HG03378 (cell line): Measurements from ENCODE around the gene SLC15A5.

Experiments used
- ATAC-seq: cut with Tn5 transposase; IDR thresholded peaks from one replicate; pipeline ENCODE4 v1.9.1; 2021; ENCODE audit warnings: mild to moderate bottlenecking, moderate library complexity; ENCODE audit not compliant: unreplicated experiment

Gene SLC15A5

DNA sequence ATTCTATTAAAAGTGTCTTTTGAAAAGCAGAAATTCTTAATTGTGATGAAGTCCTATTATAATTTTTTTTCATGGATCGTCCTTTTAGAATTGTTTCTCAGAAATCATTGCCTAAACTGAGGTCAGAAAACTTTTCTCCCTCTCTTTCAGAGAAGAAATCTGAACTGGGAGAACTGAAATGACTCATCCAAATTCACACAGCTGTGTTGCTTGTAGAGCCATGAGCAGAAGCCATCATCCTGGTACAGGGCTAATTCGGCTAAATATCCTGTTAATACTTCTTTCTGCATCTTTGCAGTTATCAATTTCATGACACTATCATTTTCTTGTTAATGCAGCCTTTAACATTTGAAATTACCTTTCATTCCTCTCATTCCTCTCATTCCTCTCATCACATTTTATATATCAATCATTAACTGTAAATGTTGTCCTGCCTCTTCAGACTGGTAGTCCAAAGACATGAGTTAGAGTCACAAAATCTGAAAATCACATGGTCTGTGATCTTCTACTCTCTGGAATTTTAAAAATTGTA lies 15.5 kb downstream of the SLC15A5 start:
- ATAC-seq: no peak

DNA sequence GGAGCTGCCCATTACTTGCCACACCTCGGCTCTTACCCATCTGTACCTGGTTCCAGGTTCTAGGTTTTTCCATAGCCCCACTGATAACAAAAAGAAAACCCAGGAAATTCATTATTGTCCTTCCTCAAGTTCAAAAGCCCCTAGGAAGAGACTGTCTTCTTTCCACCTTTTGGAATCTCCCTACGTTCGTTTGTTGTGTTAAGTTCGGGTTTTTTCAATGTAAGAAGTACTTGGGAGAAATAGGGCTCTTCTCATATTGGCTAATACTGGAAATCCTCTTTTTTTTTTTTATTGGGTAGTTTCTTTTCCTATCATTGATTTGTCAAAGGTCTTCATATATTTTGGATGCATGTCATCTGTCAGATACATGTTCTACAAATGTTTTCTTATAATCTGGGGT lies 17.3 kb downstream of the SLC15A5 start:
- no peak for ATAC-seq

DNA sequence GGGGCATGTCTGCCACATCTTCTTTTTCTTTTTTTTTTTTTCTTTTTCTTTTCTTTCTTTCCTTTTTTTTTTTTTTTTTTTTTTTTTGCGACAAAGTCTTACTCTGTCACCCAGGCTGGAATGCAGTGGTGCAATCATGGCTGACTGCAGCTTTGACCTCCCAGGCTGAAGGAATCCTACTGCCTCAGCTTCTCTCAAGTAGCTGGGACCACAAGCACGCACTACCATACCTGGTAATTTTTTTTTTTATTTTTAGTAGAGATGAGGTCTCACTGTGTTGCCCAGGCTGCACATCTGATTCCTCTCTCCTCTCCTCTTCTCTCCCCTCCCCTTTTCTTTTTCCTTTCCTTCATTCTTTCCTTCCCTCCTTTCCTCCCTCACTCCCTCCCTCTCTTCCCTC lies 18.5 kb downstream of the SLC15A5 start:
- no peak for ATAC-seq

DNA sequence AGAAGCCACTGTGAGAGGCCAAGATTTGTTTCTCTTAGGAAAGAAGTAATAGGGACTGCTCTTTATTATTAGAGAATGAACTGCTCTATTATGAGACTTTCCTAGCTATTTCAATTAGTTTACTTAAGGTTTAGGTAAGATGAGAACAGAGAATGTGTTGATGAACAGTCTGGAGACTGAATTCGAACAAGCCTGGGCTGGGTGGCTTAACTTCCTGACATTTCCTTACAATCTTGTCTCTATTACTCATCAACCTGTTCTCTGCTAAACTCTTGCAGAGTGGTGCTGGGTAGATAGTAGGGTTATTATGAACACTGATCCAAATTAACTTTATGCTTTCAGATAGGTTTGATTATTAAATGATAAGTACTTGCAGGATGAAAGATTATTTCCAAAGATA lies 31.2 kb downstream of the SLC15A5 start:
- ATAC-seq: no peak

DNA sequence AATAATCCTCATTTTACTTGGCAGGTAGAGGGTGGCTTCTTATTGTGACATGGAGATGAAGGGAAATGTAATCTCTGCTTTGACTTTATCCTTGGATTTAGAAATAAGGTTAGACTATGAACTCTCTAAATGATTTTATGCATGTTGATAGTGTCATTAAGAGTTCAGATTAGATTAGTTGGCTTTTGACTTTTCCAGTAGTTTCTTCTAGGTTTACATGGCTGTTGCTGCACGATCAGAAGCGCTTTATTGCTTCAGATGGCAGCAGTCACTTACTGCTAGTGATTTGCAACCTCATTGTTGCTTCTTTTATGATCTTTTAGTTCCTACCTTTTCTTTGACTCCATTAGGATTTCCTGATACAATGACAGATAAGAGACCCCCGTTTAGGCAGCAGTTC lies 32.3 kb downstream of the SLC15A5 start:
- no peak for ATAC-seq

DNA sequence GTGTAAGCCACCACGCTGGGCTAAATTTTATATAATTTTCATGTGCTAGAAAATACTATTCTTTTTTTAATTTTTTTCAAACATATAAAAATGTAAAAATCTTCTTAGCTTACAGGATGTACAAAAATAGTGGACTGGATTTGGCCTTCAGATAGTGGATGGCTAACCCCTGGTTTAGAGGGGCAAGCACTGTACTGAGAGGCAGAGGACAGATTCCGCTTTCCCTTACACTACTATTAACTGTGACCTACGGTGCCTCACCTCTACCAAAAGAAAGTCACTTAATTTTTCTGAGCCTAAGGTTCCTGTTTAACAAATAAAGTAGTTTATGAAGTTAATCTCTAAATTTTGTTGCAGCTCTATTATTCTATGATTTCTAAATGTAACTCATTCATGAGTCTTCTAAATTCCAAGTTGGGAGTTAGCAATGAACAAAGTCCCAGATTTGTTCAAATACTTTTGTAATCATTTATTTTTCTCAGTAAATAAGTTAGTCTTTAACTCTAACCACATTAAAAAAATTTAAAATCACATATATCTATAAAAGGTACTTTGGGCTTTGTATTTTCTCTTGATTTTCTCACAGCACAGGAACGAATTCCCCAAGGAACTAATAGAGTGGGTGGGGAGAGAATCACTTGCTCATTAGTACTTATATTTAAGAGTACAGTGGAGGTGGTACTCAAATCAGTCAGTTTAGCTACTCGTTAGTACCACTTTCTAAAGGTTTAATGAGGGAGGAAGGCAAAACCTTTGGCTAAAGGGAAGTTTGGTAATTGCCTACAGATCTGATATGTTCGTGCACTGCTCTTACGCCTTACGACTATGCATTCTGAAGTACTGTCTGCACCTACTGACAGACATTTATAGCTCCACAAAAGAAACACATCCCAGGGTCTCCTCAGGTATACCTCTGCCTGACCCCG lies 33.7 kb downstream of the SLC15A5 start:
- no peak for ATAC-seq

DNA sequence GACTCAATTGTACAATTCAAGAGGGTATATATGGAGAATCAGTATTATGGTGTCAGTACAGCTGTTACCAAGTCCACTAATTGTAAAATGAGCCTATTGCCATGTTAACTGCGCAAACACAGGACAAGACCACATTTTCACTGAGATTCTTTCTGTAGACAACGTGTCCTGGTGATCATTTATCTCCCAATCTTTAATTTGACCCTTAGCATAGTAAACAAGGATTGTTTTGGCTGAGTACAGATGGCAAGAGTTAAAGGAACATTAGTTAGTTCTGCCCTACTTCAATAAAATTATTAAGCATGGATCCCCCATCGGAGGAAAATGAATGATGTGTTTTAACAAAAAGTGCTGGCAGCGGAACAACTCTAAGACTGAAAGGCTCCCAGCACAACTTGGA lies 36.1 kb downstream of the SLC15A5 start:
- ATAC-seq: no peak

DNA sequence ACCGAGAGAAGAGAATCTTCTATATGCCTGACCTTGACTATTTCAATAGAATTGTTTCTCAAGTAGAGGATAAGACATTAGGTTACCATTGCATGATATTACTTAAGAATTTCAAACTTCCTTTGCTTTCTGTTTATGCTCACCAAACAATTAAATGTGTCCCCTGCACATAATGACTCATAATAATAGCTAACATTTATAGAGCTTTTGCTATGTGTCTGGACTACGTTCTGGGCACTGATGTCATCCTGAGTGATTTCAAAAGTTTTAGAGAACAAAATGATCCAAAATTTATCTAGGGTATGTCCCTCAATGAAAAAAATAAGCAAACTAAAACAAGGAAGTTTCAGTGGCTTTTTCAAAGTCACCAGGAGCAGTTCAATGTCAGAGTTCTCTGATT lies 38.8 kb downstream of the SLC15A5 start:
- no peak for ATAC-seq

DNA sequence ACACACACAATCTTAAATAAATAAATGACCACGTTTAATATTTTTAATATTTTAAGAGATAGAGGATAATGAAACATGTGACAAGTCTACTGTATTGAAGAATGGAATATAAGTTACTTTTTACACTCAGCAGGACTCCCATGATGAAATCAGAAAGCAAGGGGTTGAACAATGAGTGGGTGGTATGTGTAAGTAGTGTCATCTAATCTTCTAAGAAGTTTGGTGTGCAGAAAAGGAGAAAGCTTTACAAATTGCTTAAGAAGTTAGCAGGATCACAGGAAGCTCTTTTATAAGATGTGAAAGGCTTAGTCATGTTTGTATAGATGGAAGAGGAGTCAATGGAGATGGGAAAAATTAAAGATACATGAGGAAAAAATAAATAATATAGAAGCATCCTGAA lies 47.8 kb downstream of the SLC15A5 start:
- ATAC-seq: no peak

DNA sequence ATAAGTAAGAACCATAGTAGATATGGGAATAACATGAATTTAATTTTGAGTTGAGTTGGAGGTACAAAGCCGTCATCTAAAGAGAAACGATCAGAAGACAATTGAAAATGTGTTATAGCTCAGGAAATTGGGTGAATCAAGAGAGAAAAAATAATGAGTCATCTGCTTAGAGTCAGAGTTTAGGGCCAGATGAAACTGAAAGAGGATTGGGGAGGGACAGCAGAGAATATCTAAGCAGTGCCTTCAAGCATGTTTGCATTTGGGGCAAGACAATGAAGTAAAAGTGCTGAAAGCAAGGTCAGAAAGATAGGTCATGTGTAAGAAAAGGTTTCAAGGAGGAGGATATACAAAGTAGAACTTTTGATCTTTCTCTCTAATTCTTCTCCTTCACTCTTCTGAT lies 49.4 kb downstream of the SLC15A5 start:
- ATAC-seq: no peak

DNA sequence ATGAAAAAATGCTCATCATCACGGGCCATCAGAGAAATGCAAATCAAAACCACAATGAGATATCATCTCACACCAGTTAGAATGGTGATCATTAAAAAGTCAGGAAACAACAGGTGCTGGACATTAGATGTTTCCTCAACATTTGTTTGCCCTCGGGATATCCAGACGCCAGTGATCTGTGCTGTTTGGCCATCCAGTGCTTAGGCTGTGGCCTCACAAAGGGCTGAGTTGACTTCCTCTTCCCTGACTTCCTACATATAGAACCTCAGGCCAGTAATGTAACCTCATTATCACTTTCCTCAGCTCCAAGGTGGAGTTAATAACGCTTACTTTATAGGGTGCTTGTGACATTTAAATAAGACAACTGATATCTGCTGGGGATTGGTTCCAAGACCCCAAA lies 51.8 kb downstream of the SLC15A5 start:
- ATAC-seq: no peak

DNA sequence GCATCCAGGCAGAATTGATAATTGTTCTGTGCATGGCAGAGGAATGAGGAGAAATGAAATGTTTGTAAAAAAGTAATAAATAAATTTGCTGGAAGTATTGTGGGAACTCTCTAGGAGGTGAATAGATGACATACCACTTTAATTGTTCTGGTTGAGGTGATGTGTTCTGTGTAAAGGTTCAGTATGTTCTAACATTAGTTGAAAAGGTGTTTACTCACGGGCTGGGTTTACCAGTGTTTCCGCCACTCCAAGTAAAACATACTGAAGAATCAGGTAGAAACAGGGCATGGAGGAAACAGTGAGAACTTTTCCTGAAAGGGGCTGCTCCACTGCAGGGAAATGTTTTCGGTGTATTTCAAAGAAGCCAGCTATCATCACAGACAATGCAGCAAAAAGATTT lies 53.3 kb downstream of the SLC15A5 start:
- ATAC-seq: no peak

DNA sequence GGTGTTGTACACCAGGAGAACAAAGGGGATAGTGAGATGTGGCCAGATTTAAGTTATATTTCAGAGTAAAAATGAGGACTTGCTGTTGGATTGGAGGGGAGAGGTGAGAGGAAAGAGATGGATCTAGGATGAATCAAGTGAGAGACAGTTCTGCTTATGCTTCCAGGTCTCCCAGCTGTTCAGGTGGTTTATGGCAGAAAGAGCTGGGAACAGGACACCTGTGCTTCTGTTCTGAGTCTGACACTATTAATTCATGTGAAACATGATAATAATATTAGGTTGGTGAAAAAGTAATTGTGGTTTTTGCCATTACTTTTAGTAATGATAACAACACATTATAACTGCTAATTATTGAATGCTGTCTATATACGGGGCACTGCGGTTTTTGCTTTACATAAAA lies 55.7 kb downstream of the SLC15A5 start:
- no peak for ATAC-seq

DNA sequence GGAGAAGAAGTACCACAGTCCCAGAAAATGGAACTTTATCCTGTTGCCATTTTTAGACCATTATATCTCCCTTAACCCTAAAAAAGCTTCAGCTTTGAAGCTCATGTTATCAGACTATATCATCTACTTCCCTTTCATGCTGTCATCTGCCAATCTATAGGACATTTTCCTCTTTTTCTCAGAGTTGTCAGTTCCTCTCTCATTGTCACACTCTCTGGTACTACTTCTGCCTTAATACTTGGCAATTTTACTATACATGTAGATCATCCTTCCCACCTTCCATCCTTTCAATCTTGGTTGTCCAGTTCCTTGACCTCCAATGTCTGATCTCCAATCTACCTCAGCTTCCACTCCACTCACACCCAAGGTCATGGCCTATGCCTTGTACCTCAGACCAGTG lies 57.4 kb downstream of the SLC15A5 start:
- ATAC-seq: no peak

DNA sequence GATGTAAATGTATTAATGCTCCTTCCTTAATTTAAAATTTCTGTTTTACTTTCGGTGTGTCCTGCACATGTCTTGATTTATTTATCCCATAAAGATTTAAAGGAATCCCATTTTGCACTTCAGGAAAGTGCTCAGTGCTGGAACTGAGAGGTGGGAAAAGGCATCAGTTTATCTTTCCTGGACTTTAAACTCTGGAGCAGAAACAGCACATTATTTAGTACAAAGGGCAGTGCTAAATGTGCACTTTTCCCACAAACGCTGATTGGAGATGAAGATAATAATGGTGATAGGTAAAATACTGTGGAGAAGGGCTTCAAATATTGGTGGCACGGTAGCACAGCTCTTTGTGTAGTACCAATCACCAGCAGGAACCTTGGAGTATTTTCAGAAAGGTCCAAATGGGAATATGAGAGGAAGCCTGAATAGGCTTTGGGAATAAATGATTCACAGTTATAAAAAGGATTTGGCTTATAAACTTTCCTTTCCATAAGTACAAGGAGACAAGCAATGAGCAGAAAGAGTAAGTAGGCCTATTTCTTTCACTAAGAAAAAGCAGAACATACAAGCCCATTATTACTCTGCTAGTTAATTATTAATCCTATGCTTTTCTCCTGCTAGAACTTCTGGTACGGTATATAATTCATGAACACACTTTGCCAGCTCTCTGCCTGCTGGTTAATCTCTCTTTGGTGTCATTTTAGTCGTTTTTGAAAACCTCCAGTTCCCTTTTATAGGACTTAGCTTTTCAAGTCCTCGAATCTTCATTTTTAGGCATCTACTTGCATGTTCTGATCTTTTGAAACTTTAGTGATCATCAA lies 58.3 kb downstream of the SLC15A5 start:
- no peak for ATAC-seq

DNA sequence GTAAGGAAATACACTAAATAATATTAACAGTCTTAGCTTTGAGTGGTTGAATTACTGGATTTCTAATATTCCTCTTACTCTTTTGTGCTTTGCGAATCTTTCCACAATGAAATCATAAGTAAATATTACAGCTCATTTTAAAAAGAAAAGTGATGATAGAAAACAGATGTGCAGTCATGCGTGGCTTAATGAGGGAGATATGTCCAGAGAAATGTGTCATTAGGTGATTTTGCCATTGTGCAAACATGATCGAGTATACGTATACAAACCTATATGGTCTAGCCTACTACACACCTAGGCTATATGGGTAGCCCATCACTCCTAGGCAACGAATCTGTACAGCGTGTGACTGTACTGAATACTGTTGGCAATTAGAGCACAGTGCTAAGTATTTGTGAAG lies 59.3 kb downstream of the SLC15A5 start:
- no peak for ATAC-seq

DNA sequence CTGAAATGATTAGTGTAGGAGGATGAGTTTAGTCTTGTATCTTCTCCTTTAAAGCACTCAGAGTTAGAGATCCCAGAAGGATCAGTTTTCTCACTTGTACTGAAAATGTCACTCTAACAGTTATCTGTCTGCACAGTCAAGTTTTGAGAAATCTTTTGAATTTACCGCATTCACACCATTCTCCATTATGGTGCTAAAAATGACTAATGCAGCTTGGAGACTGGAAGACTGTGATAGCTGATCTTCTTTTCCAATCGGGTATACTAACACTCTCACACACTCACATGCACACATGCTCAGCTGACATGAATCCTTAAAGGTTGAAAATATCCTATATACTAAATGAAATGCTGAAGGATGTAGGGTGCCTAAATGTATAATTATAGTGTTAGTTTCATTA lies 65.8 kb downstream of the SLC15A5 start:
- no peak for ATAC-seq

DNA sequence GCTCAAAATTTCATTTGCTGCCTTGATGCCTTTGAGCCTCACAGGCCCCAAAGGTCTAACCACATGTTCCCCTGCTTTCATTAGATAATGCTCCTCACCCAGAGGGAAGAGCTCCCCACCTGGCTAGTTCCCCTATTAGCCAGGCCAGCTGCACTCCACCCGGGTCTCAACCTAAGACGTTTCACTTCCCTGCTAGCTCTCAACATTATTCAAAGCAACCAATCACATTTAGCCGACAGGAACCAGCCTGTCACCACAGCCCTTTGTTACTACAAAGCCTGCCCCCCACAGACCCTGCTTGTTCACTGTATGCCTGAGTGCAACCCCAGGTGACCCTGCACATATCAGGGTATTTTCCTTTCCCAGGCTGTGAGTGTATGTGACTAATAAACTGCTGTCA lies 78.6 kb downstream of the SLC15A5 start:
- ATAC-seq: peak; percentile 84

DNA sequence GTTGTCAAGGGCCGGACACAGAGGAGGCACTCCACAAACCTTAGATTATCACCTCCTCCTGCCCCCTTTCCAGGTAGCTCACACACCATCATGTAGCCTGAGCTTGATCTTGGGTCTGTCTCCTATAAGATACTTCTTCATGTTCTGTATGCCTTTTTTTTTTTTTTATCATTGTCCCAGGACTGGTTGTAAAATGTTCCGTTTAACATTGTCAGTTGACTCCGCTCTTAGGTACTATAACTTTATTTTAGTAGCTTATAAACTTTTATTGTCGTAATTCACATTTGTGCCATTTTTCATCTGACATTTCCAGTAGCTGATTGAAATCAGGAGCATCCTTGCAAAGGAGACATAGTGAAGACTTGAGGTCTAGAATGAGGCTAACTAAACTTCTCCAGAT lies 79.9 kb downstream of the SLC15A5 start:
- ATAC-seq: no peak

DNA sequence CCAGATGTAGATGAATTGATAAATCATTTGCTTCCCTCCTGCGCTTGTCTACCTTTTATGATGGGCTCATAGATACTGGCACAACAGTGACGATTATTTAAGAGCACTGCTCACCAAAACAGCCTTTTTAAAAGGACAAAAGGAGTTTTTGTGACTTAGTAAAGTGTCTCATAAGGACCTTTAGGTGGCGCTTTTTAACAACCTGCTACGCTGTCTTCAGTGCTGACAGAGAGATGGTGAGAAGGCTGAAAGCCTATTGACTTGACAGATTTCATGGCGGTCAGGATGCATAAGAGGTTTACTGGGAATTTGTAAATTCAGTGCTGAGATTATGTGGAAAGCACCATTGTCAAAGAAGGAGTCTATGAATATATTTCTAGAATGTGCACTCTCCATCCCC lies 87.6 kb downstream of the SLC15A5 start:
- peak; percentile 54 for ATAC-seq

DNA sequence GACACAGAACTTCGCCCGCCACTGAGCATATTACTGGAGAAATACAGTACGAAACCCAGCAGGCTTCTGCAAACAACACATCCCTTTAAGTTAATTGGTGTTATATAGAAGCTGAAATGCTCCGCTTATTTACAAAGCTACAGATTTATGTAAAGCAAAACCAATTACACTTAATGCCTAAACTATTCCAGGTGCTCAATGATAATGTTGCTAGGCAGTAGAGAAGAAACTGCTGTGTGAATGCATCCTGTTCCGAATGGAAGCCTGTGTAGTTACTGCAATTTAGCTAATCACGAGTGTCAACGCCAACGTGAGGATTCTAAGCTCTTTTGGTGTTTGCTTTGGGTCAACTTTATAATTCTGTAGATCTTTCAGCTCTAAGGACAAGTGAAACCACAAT lies 89.8 kb downstream of the SLC15A5 start:
- no peak for ATAC-seq

DNA sequence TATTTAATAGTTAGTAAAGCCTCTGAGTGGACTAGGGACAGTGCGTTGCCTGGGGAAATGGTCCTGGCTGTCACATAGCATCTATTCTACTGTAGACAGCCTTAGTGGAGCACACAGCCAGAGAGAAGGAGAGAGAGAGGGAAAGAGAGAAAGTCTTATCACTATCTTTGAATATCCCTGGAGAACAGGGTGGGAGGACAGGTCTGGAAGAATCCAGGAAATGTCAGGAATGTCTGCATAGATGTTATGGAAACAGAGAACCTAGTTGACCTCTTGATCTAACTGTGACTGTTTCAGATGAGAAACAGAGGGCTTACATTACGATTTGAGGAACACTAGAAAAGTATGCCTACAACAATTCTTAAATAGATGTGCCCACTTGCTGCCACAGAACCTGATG lies 92.8 kb downstream of the SLC15A5 start:
- ATAC-seq: no peak
